Measurements from ENCODE around the gene BAIAP3. TPM values are rescaled to one million over a fixed set of nuclear protein-coding genes. Genes with fewer than 3 reads are reported as not detected.

Gene BAIAP3
- total RNA-seq, 2 donors from 2014 or later = 0.35 to 2.4 TPM

- DNase-seq (ENCODE audit: low spot score) = no peak
- H3K4me1 ChIP-seq = no peaks in the 10 kb centered on the region
- H3K27me3 ChIP-seq = no peaks in the 10 kb centered on the region
- H3K36me3 ChIP-seq = peaks cover 31% of the 10 kb centered on the region
- H3K9me3 ChIP-seq = no peaks in the 10 kb centered on the region
- H3K4me3 ChIP-seq = no peak overlapping the region
- no peak for TF ChIP-seq CTCF (IDR thresholded peaks at IDR 0.05)
- no peak overlapping the region for H3K27ac ChIP-seq
Measured at GRCh38 chr16:1385232-1385631, 51.8 kb downstream of the BAIAP3 start.

GRCh38 chr16:1387331-1387730, 53.9 kb downstream of the BAIAP3 start:
- Histone ChIP-seq H3K27me3 (no peaks in the 10 kb centered on the region), H3K4me3 (no peak overlapping the region), H3K4me1 (no peaks in the 10 kb centered on the region), H3K27ac (no peak overlapping the region), H3K9me3 (no peaks in the 10 kb centered on the region), H3K36me3 (peaks cover 42% of the 10 kb centered on the region)
- no peak for TF ChIP-seq CTCF (IDR thresholded peaks at IDR 0.05)
- DNase-seq (ENCODE audit: low spot score) = no peak

- H3K36me3 ChIP-seq = peaks cover 47% of the 10 kb centered on the region
- no peak overlapping the region for H3K4me3 ChIP-seq
- no peaks in the 10 kb centered on the region for H3K9me3 ChIP-seq
- no peaks in the 10 kb centered on the region for H3K4me1 ChIP-seq
- no peak for TF ChIP-seq CTCF (IDR thresholded peaks at IDR 0.05)
- DNase-seq (ENCODE audit: low spot score) = no peak
- no peak overlapping the region for H3K27ac ChIP-seq
- no peaks in the 10 kb centered on the region for H3K27me3 ChIP-seq
Measured at GRCh38 chr16:1389762-1390161, 56.3 kb downstream of the BAIAP3 start.

- no peaks in the 10 kb centered on the region for H3K27me3 ChIP-seq
- no peak for TF ChIP-seq CTCF (IDR thresholded peaks at IDR 0.05)
Measured at GRCh38 chr16:1390239-1390779, 56.9 kb downstream of the BAIAP3 start.

GRCh38 chr16:1392826-1393225, 59.4 kb downstream of the BAIAP3 start:
- Histone ChIP-seq H3K4me3 (no peak overlapping the region), H3K4me1 (no peaks in the 10 kb centered on the region), H3K36me3 (peaks cover 48% of the 10 kb centered on the region), H3K9me3 (no peaks in the 10 kb centered on the region), H3K27ac (no peak overlapping the region), H3K27me3 (no peaks in the 10 kb centered on the region)
- no peak for DNase-seq (ENCODE audit: low spot score)
- no peak for TF ChIP-seq CTCF (IDR thresholded peaks at IDR 0.05)

More at GRCh38 chr16:1390239-1390779, 56.9 kb downstream of the BAIAP3 start:
- no peak overlapping the region for H3K27ac ChIP-seq
- H3K4me1 ChIP-seq = no peaks in the 10 kb centered on the region
- DNase-seq (ENCODE audit: low spot score) = no peak
- peaks cover 47% of the 10 kb centered on the region for H3K36me3 ChIP-seq
- H3K4me3 ChIP-seq = no peak overlapping the region
- no peaks in the 10 kb centered on the region for H3K9me3 ChIP-seq

GRCh38 chr16:1393613-1394176, 60.2 kb downstream of the BAIAP3 start:
- Histone ChIP-seq H3K4me1 (no peaks in the 10 kb centered on the region), H3K36me3 (peaks cover 51% of the 10 kb centered on the region), H3K9me3 (no peaks in the 10 kb centered on the region), H3K27ac (no peak overlapping the region), H3K27me3 (no peaks in the 10 kb centered on the region), H3K4me3 (no peak overlapping the region)
- TF ChIP-seq CTCF (IDR thresholded peaks at IDR 0.05) = no peak
- no peak for DNase-seq (ENCODE audit: low spot score)
